Activated naive CD4-positive, alpha-beta T cell treated with anti-CD3 and anti-CD28 coated beads, Interleukin-2, amount 10 ng/mL, durations not matched to agents 7 days and 5 days (primary cell): ENCODE measurements around the gene TNFSF13B.
A peak's percentile ranks its signal among the peaks of the same experiment; 100 is the strongest.
"Not testable (repeated sequence)": the region's sequence is repeated elsewhere in the genome, so short reads cannot be mapped to it uniquely, and the experiment has no call there.

Experiments
- CTCF ChIA-PET: fragments of 350-600 bp; sonication (Branson Sonifier 250); formaldehyde crosslinking; loops from one replicate; lab custom pipeline; 2021; ENCODE audit warnings: antibody characterized with exemption; lab: Charles Lee
- DNase-seq: peaks from one replicate; pipeline ENCODE4 v3.0.0-alpha.2; 2020
- H3K27ac Mint-ChIP-seq: one replicate; pipeline ENCODE4 v1.8.0; 2021; ENCODE audit warnings: mild to moderate bottlenecking, moderate library complexity, mixed read lengths
- H3K27me3 Mint-ChIP-seq: one replicate; pipeline ENCODE4 v1.8.0; 2021; ENCODE audit warnings: mild to moderate bottlenecking, mixed read lengths
- H3K36me3 Mint-ChIP-seq: one replicate; pipeline ENCODE4 v1.8.0; 2021; ENCODE audit warnings: mixed read lengths
- H3K4me1 Mint-ChIP-seq: one replicate; pipeline ENCODE4 v1.8.0; 2021; ENCODE audit warnings: mixed read lengths
- H3K4me3 Mint-ChIP-seq: one replicate; pipeline ENCODE4 v1.8.0; 2021; ENCODE audit warnings: mild to moderate bottlenecking, moderate library complexity, mixed read lengths
- H3K9me3 Mint-ChIP-seq: one replicate; pipeline ENCODE4 v1.8.0; 2021; ENCODE audit warnings: mixed read lengths

The TNFSF13B gene

GRCh38 chr13:108305655-108306054, 36.1 kb downstream of the TNFSF13B start:
- CTCF ChIA-PET = no interaction called here
- Mint-ChIP-seq H3K9me3 (peaks cover 6% of the 10 kb centered on the region), H3K4me1 (peaks cover 28% of the 10 kb centered on the region), H3K27ac (peak overlapping the region; percentile 65), H3K27me3 (no peaks in the 10 kb centered on the region), H3K36me3 (peaks cover 37% of the 10 kb centered on the region), H3K4me3 (no peak overlapping the region)
- DNase-seq = no peak

GRCh38 chr13:108306860-108307259, 37.3 kb downstream of the TNFSF13B start:
- H3K27me3 Mint-ChIP-seq = no peaks in the 10 kb centered on the region
- peaks cover 9% of the 10 kb centered on the region for H3K9me3 Mint-ChIP-seq
- peak overlapping the region; percentile 83 for H3K27ac Mint-ChIP-seq
- H3K4me3 Mint-ChIP-seq = no peak overlapping the region
- H3K36me3 Mint-ChIP-seq = peaks cover 36% of the 10 kb centered on the region
- peaks cover 28% of the 10 kb centered on the region for H3K4me1 Mint-ChIP-seq
- DNase-seq = no peak
- CTCF ChIA-PET = interaction anchor here (0.6 kb wide), 1 partner anchor 18 kb away, joined by 5 read pairs; no protein-coding TSS in a partner anchor

- H3K4me3 Mint-ChIP-seq, DNase-seq, CTCF ChIA-PET, H3K27me3 Mint-ChIP-seq: not testable (repeated sequence)
- peak overlapping the region; percentile 73 for H3K27ac Mint-ChIP-seq
- peaks cover 18% of the 10 kb centered on the region for H3K36me3 Mint-ChIP-seq
- H3K9me3 Mint-ChIP-seq = peaks cover 15% of the 10 kb centered on the region
- peaks cover 26% of the 10 kb centered on the region for H3K4me1 Mint-ChIP-seq
Measured at GRCh38 chr13:108311596-108311995, 42.1 kb downstream of the TNFSF13B start.

GRCh38 chr13:108313382-108313781, 43.9 kb downstream of the TNFSF13B start:
- Mint-ChIP-seq H3K36me3 (peaks cover 18% of the 10 kb centered on the region), H3K4me1 (peaks cover 20% of the 10 kb centered on the region), H3K4me3 (no peak overlapping the region), H3K27ac (no peak overlapping the region), H3K27me3 (no peaks in the 10 kb centered on the region), H3K9me3 (peaks cover 15% of the 10 kb centered on the region)
- DNase-seq = no peak
- CTCF ChIA-PET = no interaction called here

GRCh38 chr13:108315273-108315672, 45.8 kb downstream of the TNFSF13B start:
- peaks cover 16% of the 10 kb centered on the region for H3K4me1 Mint-ChIP-seq
- H3K4me3 Mint-ChIP-seq = no peak overlapping the region
- DNase-seq = no peak
- no peaks in the 10 kb centered on the region for H3K27me3 Mint-ChIP-seq
- H3K36me3 Mint-ChIP-seq = peaks cover 5% of the 10 kb centered on the region
- CTCF ChIA-PET = interaction anchor here (1.2 kb wide), 1 partner anchor 8 kb away, joined by 3 read pairs; no protein-coding TSS in a partner anchor
- peaks cover 9% of the 10 kb centered on the region for H3K9me3 Mint-ChIP-seq
- H3K27ac Mint-ChIP-seq = no peak overlapping the region

- H3K4me3 Mint-ChIP-seq = no peak overlapping the region
- DNase-seq = no peak
- H3K27me3 Mint-ChIP-seq = no peaks in the 10 kb centered on the region
- H3K27ac Mint-ChIP-seq = peak overlapping the region; percentile 1
- H3K9me3 Mint-ChIP-seq = peaks cover 9% of the 10 kb centered on the region
- H3K36me3 Mint-ChIP-seq = peaks cover 5% of the 10 kb centered on the region
- CTCF ChIA-PET = no interaction called here
- peaks cover 16% of the 10 kb centered on the region for H3K4me1 Mint-ChIP-seq
Measured at GRCh38 chr13:108315991-108316390, 46.5 kb downstream of the TNFSF13B start.

- CTCF ChIA-PET = no interaction called here
- Mint-ChIP-seq H3K9me3 (peaks cover 9% of the 10 kb centered on the region), H3K36me3 (peaks cover 5% of the 10 kb centered on the region), H3K4me1 (peaks cover 19% of the 10 kb centered on the region), H3K4me3 (no peak overlapping the region), H3K27ac (no peak overlapping the region), H3K27me3 (no peaks in the 10 kb centered on the region)
- no peak for DNase-seq
Measured at GRCh38 chr13:108316413-108316812, 46.9 kb downstream of the TNFSF13B start.

GRCh38 chr13:108322206-108322824, 52.8 kb downstream of the TNFSF13B start:
- Mint-ChIP-seq H3K27ac (no peak overlapping the region), H3K36me3 (no peaks in the 10 kb centered on the region), H3K4me1 (peaks cover 32% of the 10 kb centered on the region), H3K4me3 (no peak overlapping the region), H3K9me3 (no peaks in the 10 kb centered on the region), H3K27me3 (no peaks in the 10 kb centered on the region)
- CTCF ChIA-PET = interaction anchor here (0.7 to 4.1 kb wide), 5 partner anchors 186 to 594 kb away, joined by 3 to 20 read pairs (median 3); no protein-coding TSS in a partner anchor
- DNase-seq = no peak

- CTCF ChIA-PET = interaction anchor here (0.5 to 4.1 kb wide), 9 partner anchors 8 to 593 kb away, joined by 3 to 20 read pairs (median 3); no protein-coding TSS in a partner anchor
- Mint-ChIP-seq H3K36me3 (no peaks in the 10 kb centered on the region), H3K9me3 (no peaks in the 10 kb centered on the region), H3K4me3 (no peak overlapping the region), H3K27ac (no peak overlapping the region), H3K4me1 (peaks cover 32% of the 10 kb centered on the region), H3K27me3 (no peaks in the 10 kb centered on the region)
- no peak for DNase-seq
Measured at GRCh38 chr13:108323031-108323430, 53.5 kb downstream of the TNFSF13B start.

- no peak for DNase-seq
- H3K36me3 Mint-ChIP-seq = no peaks in the 10 kb centered on the region
- no peak overlapping the region for H3K4me3 Mint-ChIP-seq
- CTCF ChIA-PET = interaction anchor here (0.9 to 2.0 kb wide), 3 partner anchors 182 to 571 kb away, joined by 3 to 10 read pairs (median 7); no protein-coding TSS in a partner anchor
- H3K27ac Mint-ChIP-seq = peak overlapping the region; percentile 77
- peaks cover 8% of the 10 kb centered on the region for H3K27me3 Mint-ChIP-seq
- no peaks in the 10 kb centered on the region for H3K9me3 Mint-ChIP-seq
- H3K4me1 Mint-ChIP-seq = peaks cover 32% of the 10 kb centered on the region
Measured at GRCh38 chr13:108325863-108326262, 56.3 kb downstream of the TNFSF13B start.

- no peak overlapping the region for H3K4me3 Mint-ChIP-seq
- peak; percentile 44 for DNase-seq
- peak overlapping the region; percentile 43 for H3K27ac Mint-ChIP-seq
- no peaks in the 10 kb centered on the region for H3K9me3 Mint-ChIP-seq
- no peaks in the 10 kb centered on the region for H3K36me3 Mint-ChIP-seq
- peaks cover 29% of the 10 kb centered on the region for H3K4me1 Mint-ChIP-seq
- peaks cover 9% of the 10 kb centered on the region for H3K27me3 Mint-ChIP-seq
- CTCF ChIA-PET = interaction anchor here (0.9 to 2.0 kb wide), 3 partner anchors 181 to 570 kb away, joined by 3 to 10 read pairs (median 7); no protein-coding TSS in a partner anchor
Measured at GRCh38 chr13:108326309-108326708, 56.8 kb downstream of the TNFSF13B start.

GRCh38 chr13:108328848-108329247, 59.3 kb downstream of the TNFSF13B start:
- Mint-ChIP-seq H3K36me3 (no peaks in the 10 kb centered on the region), H3K4me3 (no peak overlapping the region), H3K4me1 (peaks cover 27% of the 10 kb centered on the region), H3K9me3 (no peaks in the 10 kb centered on the region), H3K27me3 (peaks cover 28% of the 10 kb centered on the region), H3K27ac (no peak overlapping the region)
- DNase-seq = no peak
- CTCF ChIA-PET = interaction anchor here (1.2 to 2.4 kb wide), 3 partner anchors 9 to 567 kb away, joined by 3 to 6 read pairs (median 3); no protein-coding TSS in a partner anchor

- H3K4me3 Mint-ChIP-seq = no peak overlapping the region
- no peak for DNase-seq
- H3K4me1 Mint-ChIP-seq = peaks cover 3% of the 10 kb centered on the region
- peaks cover 44% of the 10 kb centered on the region for H3K27me3 Mint-ChIP-seq
- no peaks in the 10 kb centered on the region for H3K36me3 Mint-ChIP-seq
- CTCF ChIA-PET = no interaction called here
- H3K27ac Mint-ChIP-seq = no peak overlapping the region
- H3K9me3 Mint-ChIP-seq = no peaks in the 10 kb centered on the region
Measured at GRCh38 chr13:108332791-108333190, 63.3 kb downstream of the TNFSF13B start.

- H3K27me3 Mint-ChIP-seq = no peaks in the 10 kb centered on the region
- H3K9me3 Mint-ChIP-seq = no peaks in the 10 kb centered on the region
- peaks cover 64% of the 10 kb centered on the region for H3K4me1 Mint-ChIP-seq
- peak overlapping the region; percentile 58 for H3K4me3 Mint-ChIP-seq
- H3K27ac Mint-ChIP-seq = peak overlapping the region; percentile 85
- CTCF ChIA-PET = interaction anchor here (0.6 to 1.3 kb wide), 6 partner anchors 19 to 557 kb away, joined by 3 to 4 read pairs (median 3); no protein-coding TSS in a partner anchor
- no peaks in the 10 kb centered on the region for H3K36me3 Mint-ChIP-seq
- peak; percentile 43 for DNase-seq
Measured at GRCh38 chr13:108342369-108343289, 73.1 kb downstream of the TNFSF13B start.
